NT2/D1 (cell line): ENCODE data around the gene VSIG10.

Experiments used
- SUZ12 ChIP-seq: IDR thresholded peaks from 2 replicates; pipeline ENCODE4 v1.6.1; 2011; ENCODE audit not compliant: insufficient read length, insufficient read depth; ENCODE audit errors: extremely low read depth
- YY1 ChIP-seq: IDR thresholded peaks from 2 replicates; pipeline ENCODE4 v1.6.1; 2011; ENCODE audit not compliant: insufficient read length, insufficient read depth

DNA sequence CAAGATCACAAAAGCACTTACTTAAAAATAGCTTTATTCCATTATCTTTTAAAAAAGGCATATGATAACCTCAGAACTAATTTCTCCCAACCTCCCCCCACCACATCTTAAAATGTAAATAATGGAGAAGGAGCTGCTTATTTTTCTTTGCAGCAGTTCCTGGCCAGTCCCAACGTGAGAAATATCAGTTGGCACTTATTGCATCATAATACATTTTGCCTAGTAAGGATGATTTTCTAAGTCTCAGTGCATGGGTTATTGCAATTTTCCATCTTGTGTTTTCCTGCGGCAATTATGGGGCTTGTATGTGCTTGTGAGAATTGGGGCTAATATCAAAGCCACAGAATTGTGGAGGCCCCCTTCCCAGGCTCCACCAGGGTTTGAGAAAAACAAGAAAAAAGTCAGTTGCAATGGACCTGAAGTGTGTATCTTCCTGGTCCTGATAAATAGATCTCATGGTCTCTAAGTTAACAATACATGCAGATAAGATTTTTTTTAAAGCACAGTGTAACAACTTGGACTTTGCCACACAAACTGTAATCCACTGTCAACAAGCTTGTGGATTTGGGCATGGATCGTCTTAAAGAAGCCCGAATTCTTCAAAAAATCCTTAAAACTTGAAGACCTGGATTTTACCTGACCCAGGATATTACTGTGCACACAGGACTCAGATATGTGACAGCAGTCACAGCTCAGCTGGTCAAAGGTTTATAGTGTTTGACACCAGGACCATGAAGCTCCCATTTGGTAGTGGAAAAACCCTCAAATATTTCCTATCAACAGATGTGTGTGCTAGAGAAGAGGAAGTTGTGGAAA, 40.0 kb downstream of the VSIG10 start:
- TF ChIP-seq YY1 = no peak
- TF ChIP-seq SUZ12 = no peak
